GM21825 (cell line): ENCODE data around the gene TRMT11.
"Not testable (repeated sequence)": the region's sequence is repeated elsewhere in the genome, so short reads cannot be mapped to it uniquely, and the experiment has no call there.

Experiments
- ATAC-seq: cut with Tn5 transposase; IDR thresholded peaks from one replicate; pipeline ENCODE4 v1.9.1; 2021; ENCODE audit warnings: mild to moderate bottlenecking, moderate library complexity; ENCODE audit not compliant: unreplicated experiment

Gene TRMT11

GRCh38 chr6:125986301-125987025 lies at the start of gene TRMT11:
TSS of gene TRMT11 (plus strand) at chr6:125986540. CDS start at chr6:125986551, 11 bp downstream.
- peak; percentile 97 for ATAC-seq

GRCh38 chr6:125939026-125939425 lies 47.3 kb upstream of the TRMT11 start:
- ATAC-seq = no peak

GRCh38 chr6:125939791-125940190 lies 46.5 kb upstream of the TRMT11 start:
- no peak for ATAC-seq

- ATAC-seq = no peak
Observed at GRCh38 chr6:125940247-125941041, 45.9 kb upstream of the TRMT11 start.

GRCh38 chr6:125942672-125943527 lies 43.4 kb upstream of the TRMT11 start:
- no peak for ATAC-seq

GRCh38 chr6:125943528-125944433 lies 42.6 kb upstream of the TRMT11 start:
- ATAC-seq = no peak

- ATAC-seq = no peak
Observed at GRCh38 chr6:125944434-125944816, 41.9 kb upstream of the TRMT11 start.

- no peak for ATAC-seq
Observed at GRCh38 chr6:125944896-125945295, 41.4 kb upstream of the TRMT11 start.

GRCh38 chr6:125945378-125946141 lies 40.8 kb upstream of the TRMT11 start:
- ATAC-seq = no peak

GRCh38 chr6:125947615-125948014 lies 38.7 kb upstream of the TRMT11 start:
- ATAC-seq = no peak

GRCh38 chr6:125948455-125948854 lies 37.9 kb upstream of the TRMT11 start:
- no peak for ATAC-seq

GRCh38 chr6:125949069-125949468 lies 37.3 kb upstream of the TRMT11 start:
- ATAC-seq = no peak

GRCh38 chr6:125950293-125950692 lies 36.0 kb upstream of the TRMT11 start:
- ATAC-seq = no peak

- ATAC-seq = not testable (repeated sequence)
Observed at GRCh38 chr6:125950716-125951115, 35.6 kb upstream of the TRMT11 start.

- no peak for ATAC-seq
Observed at GRCh38 chr6:125951323-125951722, 35.0 kb upstream of the TRMT11 start.

- ATAC-seq = no peak
Observed at GRCh38 chr6:125952764-125953501, 33.4 kb upstream of the TRMT11 start.

- ATAC-seq = no peak
Observed at GRCh38 chr6:125953502-125953875, 32.9 kb upstream of the TRMT11 start.

GRCh38 chr6:125954735-125955339 lies 31.5 kb upstream of the TRMT11 start:
- ATAC-seq = no peak
